Measurements from ENCODE around the gene TAF5. TPM values are rescaled to one million over a fixed set of nuclear protein-coding genes. Genes with fewer than 3 reads are reported as not detected.

The TAF5 gene
- total RNA-seq, 2 donors from 2014 or later, result 8.4 to 10.1 TPM

DNA sequence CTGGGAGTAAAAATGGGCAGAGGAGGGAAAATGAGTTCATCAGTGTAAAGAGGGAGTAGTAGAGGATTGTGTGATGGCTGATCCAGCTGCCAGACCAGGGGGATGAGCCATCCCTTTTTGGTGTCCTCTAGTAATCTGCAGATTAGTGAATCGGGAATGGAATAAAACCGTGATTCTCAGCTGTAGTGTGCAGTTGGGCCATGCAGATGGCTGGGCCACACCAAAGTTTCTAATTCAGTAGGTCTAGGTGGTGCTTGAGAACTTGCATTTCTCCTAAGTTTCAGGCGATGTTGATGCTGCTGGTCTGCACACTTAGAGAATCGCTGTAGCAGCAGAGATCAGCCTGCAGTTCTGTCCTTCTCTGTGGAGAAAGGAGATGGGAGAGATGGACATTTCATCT lies 51.3 kb downstream of the TAF5 start:
- Mint-ChIP-seq H3K27me3 (ENCODE audit: insufficient read depth) (no peaks in the 10 kb centered on the region), H3K36me3 (ENCODE audit: low read depth) (peaks cover 87% of the 10 kb centered on the region), H3K4me1 (no peaks in the 10 kb centered on the region), H3K4me3 (no peak overlapping the region), H3K27ac (no peak overlapping the region), H3K9me3 (no peaks in the 10 kb centered on the region)
- TF ChIP-seq, protein P1, sequence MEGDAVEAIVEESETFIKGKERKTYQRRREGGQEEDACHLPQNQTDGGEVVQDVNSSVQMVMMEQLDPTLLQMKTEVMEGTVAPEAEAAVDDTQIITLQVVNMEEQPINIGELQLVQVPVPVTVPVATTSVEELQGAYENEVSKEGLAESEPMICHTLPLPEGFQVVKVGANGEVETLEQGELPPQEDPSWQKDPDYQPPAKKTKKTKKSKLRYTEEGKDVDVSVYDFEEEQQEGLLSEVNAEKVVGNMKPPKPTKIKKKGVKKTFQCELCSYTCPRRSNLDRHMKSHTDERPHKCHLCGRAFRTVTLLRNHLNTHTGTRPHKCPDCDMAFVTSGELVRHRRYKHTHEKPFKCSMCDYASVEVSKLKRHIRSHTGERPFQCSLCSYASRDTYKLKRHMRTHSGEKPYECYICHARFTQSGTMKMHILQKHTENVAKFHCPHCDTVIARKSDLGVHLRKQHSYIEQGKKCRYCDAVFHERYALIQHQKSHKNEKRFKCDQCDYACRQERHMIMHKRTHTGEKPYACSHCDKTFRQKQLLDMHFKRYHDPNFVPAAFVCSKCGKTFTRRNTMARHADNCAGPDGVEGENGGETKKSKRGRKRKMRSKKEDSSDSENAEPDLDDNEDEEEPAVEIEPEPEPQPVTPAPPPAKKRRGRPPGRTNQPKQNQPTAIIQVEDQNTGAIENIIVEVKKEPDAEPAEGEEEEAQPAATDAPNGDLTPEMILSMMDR (conservative IDR thresholded peaks at IDR 0.05), result no peak
- Histone ChIP-seq H3K9me3 (ENCODE audit: control insufficient read depth, low read length) (no peaks in the 10 kb centered on the region), H3K27ac (ENCODE audit: low read depth, low read length) (no peak overlapping the region), H3K4me3 (ENCODE audit: low read length) (no peak overlapping the region), H3K9ac (ENCODE audit: extremely low read depth, low read length, poor library complexity, severe bottlenecking) (no peak overlapping the region), H3K36me3 (ENCODE audit: control insufficient read depth, insufficient read depth, low read length) (peaks cover 92% of the 10 kb centered on the region), H3K4me1 (ENCODE audit: control insufficient read depth, insufficient read depth, low read length) (no peaks in the 10 kb centered on the region), H3K27me3 (ENCODE audit: control insufficient read depth, insufficient read depth, low read length, poor library complexity, severe bottlenecking) (no peaks in the 10 kb centered on the region)
- 92 to 98% methylated on average over 4 of the region's 4 CpGs for WGBS, 2 experiments (ENCODE audit: insufficient coverage in 1 of 2, insufficient read length in 1 of 2)
- no peak for DNase-seq

DNA sequence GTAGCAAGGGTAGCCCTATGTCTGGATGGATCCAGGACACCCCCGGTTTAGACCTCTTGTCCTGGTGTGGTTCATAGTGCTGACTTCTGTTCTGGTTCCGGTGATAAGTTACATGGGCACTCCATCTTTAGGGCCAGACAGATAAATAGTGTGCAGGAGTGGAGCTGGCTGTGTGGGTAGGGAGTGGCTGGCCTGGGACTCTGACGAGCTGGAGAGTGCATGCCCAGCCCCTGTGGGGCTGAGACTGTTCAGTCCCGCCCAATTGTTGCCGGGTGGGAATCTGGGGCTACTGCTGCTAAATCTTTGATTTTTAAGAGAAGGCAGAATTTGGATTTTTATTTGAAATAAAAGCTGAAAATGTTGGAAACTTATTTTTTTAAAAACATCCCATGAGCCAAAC lies 56.0 kb downstream of the TAF5 start:
- no peak for DNase-seq
- 95% methylated on average over 5 of the region's 5 CpGs; no CpG with 5 or more reads in 1 of the 2 experiments for WGBS, 2 experiments (ENCODE audit: insufficient coverage in 1 of 2, insufficient read length in 1 of 2)
- H3K27ac Mint-ChIP-seq, result no peak overlapping the region
- no peaks in the 10 kb centered on the region for H3K9me3 Mint-ChIP-seq
- Histone ChIP-seq H3K27ac (ENCODE audit: low read depth, low read length) (no peak overlapping the region), H3K4me3 (ENCODE audit: low read length) (no peak overlapping the region), H3K9me3 (ENCODE audit: control insufficient read depth, low read length) (no peaks in the 10 kb centered on the region), H3K27me3 (ENCODE audit: control insufficient read depth, insufficient read depth, low read length, poor library complexity, severe bottlenecking) (no peaks in the 10 kb centered on the region), H3K9ac (ENCODE audit: extremely low read depth, low read length, poor library complexity, severe bottlenecking) (no peak overlapping the region), H3K4me1 (ENCODE audit: control insufficient read depth, insufficient read depth, low read length) (no peaks in the 10 kb centered on the region), H3K36me3 (ENCODE audit: control insufficient read depth, insufficient read depth, low read length) (peaks cover 86% of the 10 kb centered on the region)
- H3K4me1 Mint-ChIP-seq, result no peaks in the 10 kb centered on the region
- no peak overlapping the region for H3K4me3 Mint-ChIP-seq
- TF ChIP-seq, protein P1 (conservative IDR thresholded peaks at IDR 0.05), result no peak
- no peaks in the 10 kb centered on the region for H3K27me3 Mint-ChIP-seq (ENCODE audit: insufficient read depth)
- peaks cover 86% of the 10 kb centered on the region for H3K36me3 Mint-ChIP-seq (ENCODE audit: low read depth)

DNA sequence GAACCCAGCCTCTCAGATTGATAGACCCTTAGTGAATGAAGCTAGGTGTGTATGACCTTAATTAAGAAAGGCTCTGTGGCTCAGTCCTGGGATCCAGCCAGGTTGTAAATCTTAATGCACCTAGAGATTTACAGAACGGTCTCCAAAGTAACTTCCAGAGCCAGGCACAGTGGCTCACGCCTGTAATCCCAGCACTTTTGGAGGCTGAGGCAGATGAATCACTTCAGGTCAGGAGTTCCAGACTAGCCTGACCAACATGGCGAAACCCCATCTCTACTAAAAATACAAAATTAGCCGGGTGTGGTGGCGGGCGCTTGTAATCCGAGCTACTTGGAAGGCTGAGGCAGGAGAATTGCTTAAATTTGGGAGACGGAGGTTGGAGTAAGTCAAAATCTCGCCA lies 60.1 kb downstream of the TAF5 start:
- Mint-ChIP-seq H3K27ac (no peak overlapping the region), H3K36me3 (ENCODE audit: low read depth) (peaks cover 83% of the 10 kb centered on the region), H3K4me1 (no peaks in the 10 kb centered on the region), H3K9me3 (no peaks in the 10 kb centered on the region), H3K4me3 (no peak overlapping the region), H3K27me3 (ENCODE audit: insufficient read depth) (no peaks in the 10 kb centered on the region)
- H3K27ac ChIP-seq (ENCODE audit: low read depth, low read length), result no peak overlapping the region
- H3K27me3 ChIP-seq (ENCODE audit: control insufficient read depth, insufficient read depth, low read length, poor library complexity, severe bottlenecking), result no peaks in the 10 kb centered on the region
- TF ChIP-seq, protein P1 (conservative IDR thresholded peaks at IDR 0.05), result no peak
- H3K4me1 ChIP-seq (ENCODE audit: control insufficient read depth, insufficient read depth, low read length), result no peaks in the 10 kb centered on the region
- DNase-seq, result no peak
- no peak overlapping the region for H3K9ac ChIP-seq (ENCODE audit: extremely low read depth, low read length, poor library complexity, severe bottlenecking)
- WGBS, 2 experiments (ENCODE audit: insufficient coverage in 1 of 2, insufficient read length in 1 of 2), result 89 to 96% methylated on average over 2 to 9 of the region's 9 CpGs
- no peaks in the 10 kb centered on the region for H3K9me3 ChIP-seq (ENCODE audit: control insufficient read depth, low read length)
- no peak overlapping the region for H3K4me3 ChIP-seq (ENCODE audit: low read length)
- peaks cover 90% of the 10 kb centered on the region for H3K36me3 ChIP-seq (ENCODE audit: control insufficient read depth, insufficient read depth, low read length)
